Measurements from ENCODE around the gene COL27A1.

The COL27A1 gene

GRCh38 chr9:114281473-114282103 is 126.3 kb downstream of the COL27A1 start:
- DNase-seq (ENCODE audit: extremely low read depth in 1 of 2, low read depth in 1 of 2), result no peak

- DNase-seq (ENCODE audit: extremely low read depth in 1 of 2, low read depth in 1 of 2), result no peak
These were observed 126.8 kb downstream of the COL27A1 start for GRCh38 chr9:114282104-114282485.

DNA sequence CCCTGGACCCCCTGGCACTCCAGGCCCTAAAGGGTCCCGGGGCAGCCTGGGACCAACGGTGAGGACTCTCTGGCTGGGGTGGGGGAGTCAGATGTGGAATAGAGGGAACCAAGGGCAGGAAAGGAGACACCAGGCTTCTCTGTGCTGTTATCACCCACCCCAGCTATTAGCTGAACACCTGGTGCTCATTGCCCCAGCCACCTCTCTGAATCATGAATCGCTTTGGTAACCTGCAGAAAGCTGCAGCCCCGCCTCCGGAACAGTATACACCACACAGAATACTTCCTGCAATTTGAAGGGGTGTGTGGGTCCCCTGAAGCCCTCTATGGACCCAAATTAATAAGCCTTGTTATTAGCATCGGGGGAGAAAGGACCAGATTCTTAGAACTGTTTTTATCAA is 127.2 kb downstream of the COL27A1 start:
- no peak for DNase-seq (ENCODE audit: extremely low read depth in 1 of 2, low read depth in 1 of 2)

- DNase-seq (ENCODE audit: extremely low read depth in 1 of 2, low read depth in 1 of 2), result no peak
These were observed 127.6 kb downstream of the COL27A1 start for GRCh38 chr9:114282926-114283325.

DNA sequence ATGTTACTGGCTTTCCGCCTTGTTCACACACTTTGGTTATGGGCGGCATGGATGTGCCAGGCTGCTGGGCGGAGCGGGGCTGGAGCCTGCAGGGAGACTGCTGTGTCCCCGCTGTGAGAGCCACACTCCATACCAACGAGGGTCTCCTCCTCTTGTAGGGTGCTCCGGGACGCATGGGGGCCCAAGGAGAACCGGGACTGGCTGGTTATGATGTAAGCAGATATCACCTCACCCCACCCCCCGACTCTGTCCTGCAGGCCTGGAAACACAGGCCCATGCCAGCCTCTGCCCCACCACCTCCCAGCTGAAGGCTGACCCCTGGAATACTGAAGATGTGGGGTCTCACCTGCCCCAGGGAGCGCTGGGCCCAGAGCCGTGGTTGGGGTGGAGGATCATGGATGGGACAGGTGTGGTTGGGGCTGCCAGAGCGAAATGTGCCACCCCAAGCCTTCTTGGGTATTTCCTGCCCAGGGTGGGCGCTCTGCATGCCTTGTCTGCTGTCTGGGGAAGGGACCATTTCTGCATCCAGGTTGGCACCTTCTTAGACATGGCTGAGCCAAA is 128.3 kb downstream of the COL27A1 start:
- DNase-seq (ENCODE audit: extremely low read depth in 1 of 2, low read depth in 1 of 2), result no peak

GRCh38 chr9:114284316-114285060 is 129.2 kb downstream of the COL27A1 start:
- DNase-seq (ENCODE audit: extremely low read depth in 1 of 2, low read depth in 1 of 2), result no peak

GRCh38 chr9:114285166-114285867 is 130.0 kb downstream of the COL27A1 start:
- DNase-seq (ENCODE audit: extremely low read depth in 1 of 2, low read depth in 1 of 2), result no peak

DNA sequence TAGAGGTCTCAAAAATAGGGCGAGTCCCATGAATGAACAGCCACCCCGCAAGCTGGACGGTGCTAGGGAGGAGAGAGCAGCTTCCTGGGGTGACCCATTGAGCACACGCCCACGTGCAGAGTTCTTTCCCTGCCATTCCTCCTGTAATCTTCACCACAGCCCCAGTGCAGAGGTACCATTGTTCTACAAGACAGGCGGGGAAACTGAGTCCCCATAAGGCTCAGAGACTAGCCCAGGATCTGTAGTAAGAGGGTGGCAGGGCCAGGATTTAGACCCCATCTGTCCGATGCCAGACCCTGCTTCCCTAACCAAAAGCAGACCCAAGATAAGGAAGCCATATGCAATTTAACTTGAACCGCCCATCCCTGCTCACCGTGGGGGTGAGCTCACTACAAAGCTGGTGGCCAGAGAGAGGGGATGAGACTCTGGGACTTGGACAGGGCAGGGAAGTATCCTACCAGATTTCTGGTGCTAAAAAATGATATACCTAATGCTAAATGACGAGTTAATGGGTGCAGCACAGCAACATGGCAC is 130.9 kb downstream of the COL27A1 start:
- DNase-seq (ENCODE audit: extremely low read depth in 1 of 2, low read depth in 1 of 2), result no peak

GRCh38 chr9:114287001-114287762 is 131.8 kb downstream of the COL27A1 start:
- no peak for DNase-seq (ENCODE audit: extremely low read depth in 1 of 2, low read depth in 1 of 2)

DNA sequence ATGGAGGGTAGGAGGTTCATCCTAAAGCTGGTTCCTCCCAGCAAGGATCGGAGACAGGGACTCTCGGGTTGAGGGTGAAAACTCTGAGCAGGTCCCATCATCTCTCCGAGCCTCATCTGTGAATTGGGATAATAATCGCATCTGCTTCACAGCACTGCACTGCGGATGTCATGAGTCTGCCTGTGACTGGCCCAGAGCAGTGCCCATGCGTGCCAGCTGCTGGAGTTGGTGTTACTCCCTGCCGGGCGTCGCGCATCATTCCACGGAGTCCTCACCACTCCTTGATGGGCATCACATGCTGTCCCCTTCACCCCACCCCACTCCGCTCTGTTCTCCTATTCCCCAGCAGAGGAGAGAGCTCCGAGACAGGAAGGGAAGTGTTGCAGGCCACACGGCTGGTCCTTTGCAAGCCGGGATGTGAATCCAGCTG is 132.4 kb downstream of the COL27A1 start:
- no peak for DNase-seq (ENCODE audit: extremely low read depth in 1 of 2, low read depth in 1 of 2)

- no peak for DNase-seq (ENCODE audit: extremely low read depth in 1 of 2, low read depth in 1 of 2)
These were observed 133.1 kb downstream of the COL27A1 start for GRCh38 chr9:114288193-114289091.

DNA sequence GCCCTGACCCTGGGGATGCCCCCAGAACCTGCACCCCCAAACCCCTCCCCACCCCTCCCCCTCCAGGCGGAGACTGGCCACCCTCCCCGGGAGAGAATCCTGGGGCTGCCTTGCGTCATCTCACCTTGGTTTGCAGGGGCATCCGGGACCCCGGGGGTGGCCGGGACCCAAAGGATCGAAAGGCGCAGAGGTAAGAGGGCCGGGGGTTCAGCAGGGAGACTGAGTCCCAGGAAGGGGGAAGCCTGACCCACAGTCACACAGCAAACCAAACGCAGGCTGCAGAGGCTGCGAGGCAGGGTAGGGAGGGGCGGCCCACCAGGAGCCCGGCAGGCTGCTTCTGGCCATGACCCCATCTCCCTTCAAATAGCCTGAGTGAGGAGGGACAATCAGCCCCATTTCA is 133.8 kb downstream of the COL27A1 start:
- DNase-seq (ENCODE audit: extremely low read depth in 1 of 2, low read depth in 1 of 2), result no peak

DNA sequence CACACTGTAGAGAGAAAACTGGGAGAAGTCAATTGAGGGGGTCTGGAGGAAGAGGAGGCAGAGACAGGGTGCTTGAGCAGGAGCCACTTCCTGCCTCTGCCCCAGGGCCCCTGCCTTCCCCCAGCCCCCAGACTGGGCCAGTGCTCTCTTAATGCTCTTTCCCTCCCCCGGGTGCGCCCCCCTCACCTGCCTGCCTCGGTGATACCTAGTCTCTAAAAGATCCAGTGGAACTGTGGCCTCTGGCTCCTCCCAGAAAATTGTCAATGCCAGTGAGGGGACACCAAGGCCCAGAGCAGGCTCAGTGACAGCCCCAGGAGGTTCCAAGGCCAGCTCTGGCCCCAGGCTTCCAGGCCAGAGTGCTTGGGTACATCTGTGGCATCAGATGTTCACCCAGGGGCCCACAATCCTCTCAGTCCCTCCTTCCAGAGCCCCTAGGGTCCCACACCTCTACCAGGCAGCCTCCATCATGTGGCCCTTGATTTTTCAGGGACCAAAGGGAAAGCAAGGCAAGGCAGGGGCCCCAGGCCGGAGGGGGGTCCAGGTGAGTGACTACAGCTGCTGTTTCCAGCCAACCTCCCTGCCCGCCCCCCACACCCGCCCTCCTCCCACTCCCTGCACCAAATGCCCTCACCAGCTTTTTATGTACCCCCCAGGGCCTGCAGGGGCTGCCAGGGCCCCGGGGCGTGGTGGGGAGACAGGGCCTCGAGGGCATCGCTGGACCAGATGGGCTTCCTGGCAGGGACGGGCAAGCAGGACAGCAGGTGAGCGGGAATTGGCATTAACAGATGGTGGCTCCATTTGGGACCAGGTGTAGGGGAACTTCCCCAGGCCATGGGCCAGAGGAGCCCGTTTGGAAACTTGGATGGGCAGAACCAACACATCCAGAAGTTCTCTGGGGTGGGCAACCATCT is 134.5 kb downstream of the COL27A1 start:
- no peak for DNase-seq (ENCODE audit: extremely low read depth in 1 of 2, low read depth in 1 of 2)

- no peak for DNase-seq (ENCODE audit: extremely low read depth in 1 of 2, low read depth in 1 of 2)
These were observed 135.2 kb downstream of the COL27A1 start for GRCh38 chr9:114290561-114290986.

DNA sequence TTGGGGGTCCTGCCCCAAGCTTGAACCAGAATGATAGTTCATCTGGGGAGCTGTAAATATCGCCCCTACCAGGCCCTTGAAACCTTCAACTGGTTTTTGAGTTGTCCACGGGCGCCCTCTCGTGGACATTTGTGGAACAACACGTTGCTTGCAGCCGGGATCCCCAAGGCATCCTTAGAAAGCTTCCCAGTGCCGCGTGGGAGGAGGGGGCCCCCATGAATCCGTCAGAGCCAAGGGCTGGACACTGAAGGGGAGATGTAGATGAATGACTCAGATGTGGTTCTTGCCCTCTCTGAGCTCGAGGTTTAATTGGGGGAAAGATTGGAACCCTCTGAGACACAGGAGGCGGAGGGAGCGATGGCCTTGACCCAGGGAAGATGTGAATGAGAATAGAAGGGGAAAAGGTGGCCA is 135.7 kb downstream of the COL27A1 start:
- DNase-seq (ENCODE audit: extremely low read depth in 1 of 2, low read depth in 1 of 2), result peak; percentile 27 to 62

GRCh38 chr9:114291886-114292590 is 136.7 kb downstream of the COL27A1 start:
- no peak for DNase-seq (ENCODE audit: extremely low read depth in 1 of 2, low read depth in 1 of 2)

- no peak for DNase-seq (ENCODE audit: extremely low read depth in 1 of 2, low read depth in 1 of 2)
These were observed 139.3 kb downstream of the COL27A1 start for GRCh38 chr9:114294664-114295063.

DNA sequence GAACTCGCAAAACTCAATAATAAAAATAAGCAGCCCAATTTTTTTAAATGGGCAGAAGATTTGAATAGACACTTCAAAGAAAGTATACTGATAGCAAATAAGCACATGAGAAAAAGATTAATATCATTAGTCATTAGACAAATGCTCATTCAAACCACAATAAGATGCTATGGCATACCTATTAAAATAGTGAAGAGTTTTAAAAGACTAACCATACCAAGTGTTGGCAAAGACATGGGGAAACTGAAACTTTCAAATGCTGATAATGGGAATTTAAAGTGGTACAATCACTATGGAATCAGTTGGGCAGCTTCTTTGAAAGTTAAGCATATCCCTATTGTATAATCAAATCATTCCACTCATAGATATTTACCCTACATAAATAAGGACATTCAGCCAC is 141.0 kb downstream of the COL27A1 start:
- no peak for DNase-seq (ENCODE audit: extremely low read depth in 1 of 2, low read depth in 1 of 2)

Data from activated CD8-positive, alpha-beta memory T cell treated with anti-CD3 and anti-CD28 coated beads for 1 hour (primary cell).